Upper lobe of left lung (tissue), 4 donors: ENCODE results near the gene SREBF1.

Source experiments
- CTCF ChIP-seq, 6 experiments: fragments of 450-650 bp in 4 of 6; fragments of 200-600 bp in 2 of 6; sonication (generic) in 2 of 6; IDR thresholded peaks; one replicate each; pipeline ENCODE4 v1.5.1; 2016 to 2019; ENCODE audit warnings: antibody characterized with exemption in 6 of 6
- POLR2A ChIP-seq, 4 donors: fragments of 450-650 bp; IDR thresholded peaks; one replicate each; pipeline ENCODE4 v1.5.1; 2016 to 2017; ENCODE audit warnings: antibody characterized with exemption in 4 of 4, mild to moderate bottlenecking in 2 of 4
- POLR2AphosphoS5 ChIP-seq, 2 donors: sonication (generic); formaldehyde crosslinking; IDR thresholded peaks; one replicate each; pipeline ENCODE4 v1.5.1; 2017; ENCODE audit warnings: antibody characterized with exemption in 2 of 2

- TF ChIP-seq CTCF (IDR thresholded peaks at IDR 0.05) (no peak), POLR2A (IDR thresholded peaks at IDR 0.05) (no peak), POLR2AphosphoS5 (IDR thresholded peaks at IDR 0.05) (no peak)
These were observed 16.2 kb downstream of the SREBF1 start for GRCh38 chr17:17820463-17821158.
